ENCODE measurements around the gene RTTN.
A peak's percentile ranks its signal among the peaks of the same experiment; 100 is the strongest.
"Not testable (repeated sequence)": the region's sequence is repeated elsewhere in the genome, so short reads cannot be mapped to it uniquely, and the experiment has no call there.

RTTN gene

DNA sequence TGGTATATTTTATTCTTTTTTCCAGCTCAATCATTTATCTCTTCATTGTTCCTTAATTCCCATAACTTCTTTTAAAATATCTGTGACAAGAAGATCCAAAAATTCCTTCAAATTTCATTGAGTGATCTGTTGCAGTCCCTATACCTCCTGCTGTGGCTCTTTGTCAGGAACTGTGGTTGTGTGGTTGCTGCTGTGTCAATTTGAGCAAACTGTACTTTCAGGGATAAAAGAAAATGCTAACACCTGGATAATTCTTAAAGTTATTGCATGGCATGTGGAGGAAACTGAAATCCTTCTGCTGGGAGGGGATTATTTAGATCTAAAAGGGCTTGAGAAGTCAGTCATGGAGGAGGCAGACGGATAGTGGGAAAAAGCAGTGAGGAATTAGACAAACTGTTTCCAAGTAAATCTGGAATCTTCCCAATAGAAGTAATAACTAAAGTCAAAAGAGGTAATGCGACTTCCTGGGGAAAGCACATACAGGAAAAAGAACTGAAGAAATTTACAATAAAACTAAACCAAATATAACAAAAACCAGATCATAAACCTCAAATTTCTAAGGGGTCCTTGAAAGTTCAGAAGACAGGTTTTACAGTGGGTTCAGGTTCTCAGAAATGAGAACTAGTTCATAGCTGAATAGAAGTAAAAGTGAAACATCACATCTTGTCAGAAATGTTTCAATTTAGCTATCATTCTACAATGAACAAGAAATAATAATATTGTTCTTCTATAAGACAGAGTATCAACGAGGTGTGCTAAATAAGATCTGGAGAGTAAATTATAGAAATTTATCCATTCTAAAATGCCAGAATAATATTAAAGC lies 224.3 kb downstream of the RTTN start:
- no peaks in the 10 kb centered on the region for H3K9me2 ChIP-seq (replicated peaks; ENCODE audit: low read depth, low read length)
- H2AFZ ChIP-seq (ENCODE audit: low read length), result no peak overlapping the region
- peaks cover 5% of the 10 kb centered on the region; the same call in 1 of the 2 replicates for H3K36me3 ChIP-seq (ENCODE audit: insufficient read depth, low read length)
- peak overlapping the region; percentile 15 for H3K9ac ChIP-seq (ENCODE audit: low read depth, low read length, poor library complexity, severe bottlenecking)
- TF ChIP-seq CTCF (conservative IDR thresholded peaks at IDR 0.05; ENCODE audit: low read length) (no peak), EZH2phosphoT487 (IDR thresholded peaks at IDR 0.05; ENCODE audit: borderline replicate concordance) (no peak)
- H3K79me2 ChIP-seq (ENCODE audit: insufficient read depth, low read length), result no peaks in the 10 kb centered on the region
- peaks cover 42% of the 10 kb centered on the region for H3K4me1 ChIP-seq (ENCODE audit: insufficient read depth, low read length, poor library complexity, severe bottlenecking)
- H3K9me3 ChIP-seq (ENCODE audit: insufficient read depth, low read depth, low read length), result no peaks in the 10 kb centered on the region
- H3K27me3 ChIP-seq (ENCODE audit: insufficient read depth, low read length, poor library complexity, severe bottlenecking), result no peaks in the 10 kb centered on the region
- H3K4me2 ChIP-seq (ENCODE audit: low read depth, low read length, poor library complexity, severe bottlenecking), result peak overlapping the region; percentile 50
- no peaks in the 10 kb centered on the region for H4K20me1 ChIP-seq (ENCODE audit: insufficient read depth, low read length, poor library complexity, severe bottlenecking)
- 0 out of 2 replicates have a peak, but pooled peaks cover 2% of the 10 kb centered on the region for H3F3A ChIP-seq (ENCODE audit: low read depth)
- H3K4me3 ChIP-seq (ENCODE audit: low read length, poor library complexity, severe bottlenecking), result peak overlapping the region; percentile 10

GRCh38 chr18:69980509-69980908 lies 225.0 kb downstream of the RTTN start:
- Histone ChIP-seq H2AFZ (ENCODE audit: low read length) (no peak overlapping the region), H3K4me1 (ENCODE audit: insufficient read depth, low read length, poor library complexity, severe bottlenecking) (peaks cover 42% of the 10 kb centered on the region), H4K20me1 (ENCODE audit: insufficient read depth, low read length, poor library complexity, severe bottlenecking) (no peaks in the 10 kb centered on the region), H3K79me2 (ENCODE audit: insufficient read depth, low read length) (no peaks in the 10 kb centered on the region), H3K36me3 (ENCODE audit: insufficient read depth, low read length) (no peaks in the 10 kb centered on the region), H3K9ac (ENCODE audit: low read depth, low read length, poor library complexity, severe bottlenecking) (no peak overlapping the region), H3K9me2 (replicated peaks; ENCODE audit: low read depth, low read length) (no peaks in the 10 kb centered on the region), H3K9me3 (ENCODE audit: insufficient read depth, low read depth, low read length) (no peaks in the 10 kb centered on the region), H3K4me3 (ENCODE audit: low read length, poor library complexity, severe bottlenecking) (peak overlapping the region; percentile 10), H3K4me2 (ENCODE audit: low read depth, low read length, poor library complexity, severe bottlenecking) (peak overlapping the region; percentile 50), H3F3A (ENCODE audit: low read depth) (0 out of 2 replicates have a peak, but pooled peaks cover 2% of the 10 kb centered on the region), H3K27me3 (ENCODE audit: insufficient read depth, low read length, poor library complexity, severe bottlenecking) (no peaks in the 10 kb centered on the region)
- no peak for TF ChIP-seq EZH2phosphoT487 (IDR thresholded peaks at IDR 0.05; ENCODE audit: borderline replicate concordance)
- TF ChIP-seq CTCF (conservative IDR thresholded peaks at IDR 0.05; ENCODE audit: low read length), result no peak

DNA sequence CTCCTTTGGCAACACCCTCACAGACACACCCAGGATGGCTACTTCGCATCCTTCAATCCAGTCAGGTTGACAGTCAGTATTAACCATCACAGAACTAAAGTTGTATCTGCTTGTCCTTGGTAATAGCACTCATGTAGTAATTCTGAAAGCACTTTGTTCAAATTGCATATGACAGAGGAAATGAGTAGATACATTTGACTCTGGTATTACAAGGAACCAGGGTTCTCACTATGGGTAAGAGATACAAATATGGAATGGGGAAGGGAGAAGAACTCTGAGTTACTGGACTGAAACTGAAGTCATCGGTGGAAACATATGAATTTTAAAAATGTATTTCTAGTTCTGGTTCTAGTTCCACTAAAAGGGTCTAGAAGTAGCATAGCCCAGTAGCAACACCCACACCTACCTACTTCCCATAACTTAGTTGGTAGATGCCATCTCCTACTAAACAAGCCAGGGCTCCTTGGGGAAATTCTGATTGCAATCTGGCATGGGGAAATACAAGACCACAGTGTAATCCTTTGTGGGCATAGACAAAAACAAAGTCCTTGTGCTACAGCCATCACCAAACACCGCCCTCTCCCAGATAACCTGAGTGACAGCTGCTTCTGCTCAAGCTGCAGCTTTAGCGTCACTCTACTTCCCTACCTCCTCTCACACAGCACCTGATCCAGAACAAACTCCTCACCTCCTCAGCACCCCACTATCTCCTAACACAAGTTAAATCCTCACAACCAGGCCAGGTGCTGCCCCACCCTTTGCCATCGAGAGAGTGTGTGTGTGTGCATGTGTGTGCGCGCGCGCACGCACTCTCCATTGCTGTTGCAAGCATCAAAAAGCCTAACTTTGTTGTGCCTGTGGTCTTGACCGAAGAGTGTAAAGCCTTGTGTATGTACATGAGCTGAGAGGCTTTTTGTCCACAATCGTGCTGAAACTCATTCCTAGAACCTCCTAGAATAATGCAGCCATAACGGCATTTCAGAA lies 226.5 kb downstream of the RTTN start:
- no peaks in the 10 kb centered on the region for H3K9me2 ChIP-seq (replicated peaks; ENCODE audit: low read depth, low read length)
- peaks cover 42% of the 10 kb centered on the region for H3K4me1 ChIP-seq (ENCODE audit: insufficient read depth, low read length, poor library complexity, severe bottlenecking)
- no peaks in the 10 kb centered on the region for H3K36me3 ChIP-seq (ENCODE audit: insufficient read depth, low read length)
- no peak overlapping the region for H2AFZ ChIP-seq (ENCODE audit: low read length)
- 0 out of 2 replicates have a peak, but pooled peaks cover 2% of the 10 kb centered on the region for H3F3A ChIP-seq (ENCODE audit: low read depth)
- H3K4me2 ChIP-seq (ENCODE audit: low read depth, low read length, poor library complexity, severe bottlenecking), result no peak overlapping the region
- H3K9ac ChIP-seq (ENCODE audit: low read depth, low read length, poor library complexity, severe bottlenecking), result no peak overlapping the region
- no peaks in the 10 kb centered on the region for H3K79me2 ChIP-seq (ENCODE audit: insufficient read depth, low read length)
- TF ChIP-seq EZH2phosphoT487 (IDR thresholded peaks at IDR 0.05; ENCODE audit: borderline replicate concordance) (no peak), CTCF (conservative IDR thresholded peaks at IDR 0.05; ENCODE audit: low read length) (no peak)
- H4K20me1 ChIP-seq (ENCODE audit: insufficient read depth, low read length, poor library complexity, severe bottlenecking), result no peaks in the 10 kb centered on the region
- H3K9me3 ChIP-seq (ENCODE audit: insufficient read depth, low read depth, low read length), result no peaks in the 10 kb centered on the region
- no peaks in the 10 kb centered on the region for H3K27me3 ChIP-seq (ENCODE audit: insufficient read depth, low read length, poor library complexity, severe bottlenecking)
- no peak overlapping the region for H3K4me3 ChIP-seq (ENCODE audit: low read length, poor library complexity, severe bottlenecking)

DNA sequence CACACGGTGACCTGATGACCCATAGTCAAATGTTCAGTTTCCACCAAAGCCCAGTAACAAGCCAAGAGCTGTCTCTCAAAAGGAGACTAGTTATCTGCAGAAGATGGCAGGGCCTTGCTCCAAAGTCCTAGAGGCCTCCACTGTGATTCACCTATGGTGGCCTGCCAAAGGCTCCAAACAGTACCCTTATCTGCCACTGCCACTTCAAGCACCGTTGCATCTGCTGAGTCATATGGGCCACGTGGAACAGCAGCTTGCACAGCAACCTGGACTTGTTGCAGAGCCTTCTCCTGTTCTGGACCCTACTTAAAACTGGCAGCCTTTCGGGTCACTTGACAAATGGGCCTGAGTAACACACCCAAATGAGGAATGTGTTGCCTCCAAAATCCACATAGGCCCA lies 230.2 kb downstream of the RTTN start:
- not testable (repeated sequence) for H3K27me3 ChIP-seq (ENCODE audit: insufficient read depth, low read length, poor library complexity, severe bottlenecking); H3K79me2 ChIP-seq (ENCODE audit: insufficient read depth, low read length); H2AFZ ChIP-seq (ENCODE audit: low read length); H3K36me3 ChIP-seq (ENCODE audit: insufficient read depth, low read length); H3K4me2 ChIP-seq (ENCODE audit: low read depth, low read length, poor library complexity, severe bottlenecking); H3K4me3 ChIP-seq (ENCODE audit: low read length, poor library complexity, severe bottlenecking); H3K9ac ChIP-seq (ENCODE audit: low read depth, low read length, poor library complexity, severe bottlenecking); H3F3A ChIP-seq (ENCODE audit: low read depth); H3K9me2 ChIP-seq (replicated peaks; ENCODE audit: low read depth, low read length); H3K9me3 ChIP-seq (ENCODE audit: insufficient read depth, low read depth, low read length); H4K20me1 ChIP-seq (ENCODE audit: insufficient read depth, low read length, poor library complexity, severe bottlenecking)
- H3K4me1 ChIP-seq (ENCODE audit: insufficient read depth, low read length, poor library complexity, severe bottlenecking), result peaks cover 17% of the 10 kb centered on the region
